OCI-LY7 (cell line): Measurements from ENCODE around the gene C2CD5. TPM values are rescaled to one million over a fixed set of nuclear protein-coding genes. Genes with fewer than 3 reads are reported as not detected.

Source experiments
- BruUV-seq: library from RNA; stranded (reverse); fragments of 400-500 nt; replicated peaks from 2 replicates; lab custom pipeline; 2021; lab: Mats Ljungman, UMichigan
- CTCF ChIA-PET: fragments of 300-600 bp; sonication (Branson Sonifier 250); formaldehyde crosslinking; loops from one replicate; lab custom pipeline; 2022; ENCODE audit warnings: antibody characterized with exemption; ENCODE audit not compliant: unreplicated experiment; lab: Charles Lee
- POLR2A ChIA-PET: fragments of 300-600 bp; sonication (Branson Sonifier 250); formaldehyde crosslinking; loops from one replicate; lab custom pipeline; 2022; ENCODE audit warnings: antibody characterized with exemption; lab: Charles Lee
- DNase-seq: peaks from one replicate; pipeline ENCODE4 v3.0.0-alpha.2; 2015; ENCODE audit warnings: low spot score
- H2AFZ ChIP-seq: fragments of 200-600 bp; sonication (generic), shearing (Covaris generic); 2 replicates; pipeline ENCODE4 v1.6.1; 2014; ENCODE audit warnings: mild to moderate bottlenecking, antibody characterized with exemption, low read length, moderate library complexity
- H3K27ac ChIP-seq: fragments of 200-600 bp; sonication (generic); 2 replicates; pipeline ENCODE4 v1.5.1; 2014; ENCODE audit warnings: mixed run types, low read depth, mild to moderate bottlenecking, moderate library complexity, low read length, inconsistent platforms; ENCODE audit not compliant: poor library complexity, severe bottlenecking
- H3K36me3 ChIP-seq: fragments of 200-600 bp; sonication (generic); 2 replicates; pipeline ENCODE4 v1.6.1; 2014; ENCODE audit warnings: mild to moderate bottlenecking, antibody characterized with exemption, low read length, moderate library complexity, mixed read lengths; ENCODE audit not compliant: insufficient read depth
- H3K4me1 ChIP-seq: fragments of 200-600 bp; sonication (generic); 2 replicates; pipeline ENCODE4 v1.5.1; 2014; ENCODE audit warnings: mild to moderate bottlenecking, low read length; ENCODE audit not compliant: insufficient read depth, poor library complexity, severe bottlenecking
- H3K4me2 ChIP-seq: fragments of 200-600 bp; sonication (generic); 2 replicates; pipeline ENCODE4 v1.6.1; 2014; ENCODE audit warnings: mild to moderate bottlenecking, low read length
- H3K4me3 ChIP-seq: fragments of 200-600 bp; sonication (generic); 2 replicates; pipeline ENCODE4 v1.5.1; 2014; ENCODE audit warnings: mild to moderate bottlenecking, low read depth, low read length; ENCODE audit not compliant: poor library complexity, severe bottlenecking
- H3K79me2 ChIP-seq: fragments of 200-600 bp; sonication (generic); 2 replicates; pipeline ENCODE4 v1.6.1; 2016; ENCODE audit warnings: low read depth, mild to moderate bottlenecking, low read length, moderate library complexity, mixed read lengths; ENCODE audit not compliant: insufficient read depth
- H3K9me2 ChIP-seq: fragments of 200-600 bp; sonication (generic); 2 replicates; pipeline ENCODE4 v1.6.1; 2016; ENCODE audit warnings: mild to moderate bottlenecking, low read length, mixed read lengths; ENCODE audit not compliant: insufficient read depth
- H3K9me3 ChIP-seq: fragments of 200-600 bp; sonication (generic); 2 replicates; pipeline ENCODE4 v1.6.1; 2014; ENCODE audit warnings: mild to moderate bottlenecking, mixed run types, low read length, mixed read lengths
- H4K20me1 ChIP-seq: fragments of 200-600 bp; sonication (generic); 2 replicates; pipeline ENCODE4 v1.6.1; 2014; ENCODE audit warnings: mild to moderate bottlenecking, antibody characterized with exemption, low read length, moderate library complexity, mixed read lengths; ENCODE audit not compliant: insufficient read depth
- CTCF ChIP-seq: fragments of 200-600 bp; sonication (generic); conservative IDR thresholded peaks from 2 replicates; pipeline ENCODE4 v1.5.1; 2014; ENCODE audit warnings: mild to moderate bottlenecking, antibody characterized with exemption, low read length, moderate library complexity, mixed read lengths
- EZH2phosphoT487 ChIP-seq: fragments of 200-600 bp; sonication (generic); IDR thresholded peaks from 2 replicates; pipeline ENCODE4 v1.6.1; 2018; ENCODE audit warnings: low read depth, borderline replicate concordance, mild to moderate bottlenecking, mixed run types, antibody characterized with exemption, low read length, moderate library complexity, mixed read lengths
- intact Hi-C: fragments of 100-400 bp; cut with micrococcal nuclease; formaldehyde crosslinking; loops from one replicate; pipeline ENCODE4 v1.10.0; 2022; ENCODE audit not compliant: unreplicated experiment
- total RNA-seq, 2 experiments: library from RNA; depleted of rRNA in 1 of 2; stranded (reverse); fragments of >200 nt in 1 of 2; shearing (Covaris generic) in 1 of 2; gene quantifications; 2 replicates each; pipeline ENCODE4 v1.2.3, GENCODE V29; 2014 to 2022

The C2CD5 gene
- total RNA-seq, 2 experiments from 2014 or later, result 28.4 to 50.2 TPM

GRCh38 chr12:22480016-22480415 lies 64.3 kb downstream of the C2CD5 start:
- no peaks in the 10 kb centered on the region for H4K20me1 ChIP-seq
- ChIA-PET POLR2A (interaction anchor here (0.6 to 1.1 kb wide), 3 partner anchors 11 to 24 kb away, joined by 5 to 8 read pairs (median 5); no protein-coding TSS in a partner anchor), CTCF (no interaction called here)
- H3K4me1 ChIP-seq, result peaks cover 3% of the 10 kb centered on the region
- no peak for DNase-seq
- no peak overlapping the region for H3K27ac ChIP-seq
- TF ChIP-seq EZH2phosphoT487, result no peak
- TF ChIP-seq CTCF, result no peak
- H3K9me3 ChIP-seq, result no peaks in the 10 kb centered on the region
- peaks cover 59% of the 10 kb centered on the region for H3K36me3 ChIP-seq
- TSS peak; percentile 23 for BruUV-seq
- H3K4me3 ChIP-seq, result no peak overlapping the region
- no peaks in the 10 kb centered on the region for H3K9me2 ChIP-seq
- H2AFZ ChIP-seq, result no peak overlapping the region
- no peaks in the 10 kb centered on the region for H3K79me2 ChIP-seq
- no peak overlapping the region for H3K4me2 ChIP-seq
- intact Hi-C loops, result no loop called here

- POLR2A ChIA-PET, result interaction anchor here (1.2 kb wide), 1 partner anchor 10 kb away, joined by 4 read pairs; no protein-coding TSS in a partner anchor
These were observed 66.5 kb downstream of the C2CD5 start for GRCh38 chr12:22477894-22478287.

More at GRCh38 chr12:22477894-22478287, 66.5 kb downstream of the C2CD5 start:
- CTCF ChIA-PET, result no interaction called here
- intact Hi-C loops, result no loop called here
- Histone ChIP-seq H3K36me3 (peaks cover 58% of the 10 kb centered on the region), H4K20me1 (no peaks in the 10 kb centered on the region), H3K4me2 (no peak overlapping the region), H3K9me3 (no peaks in the 10 kb centered on the region), H3K9me2 (no peaks in the 10 kb centered on the region), H3K4me3 (no peak overlapping the region), H2AFZ (no peak overlapping the region), H3K4me1 (peaks cover 3% of the 10 kb centered on the region), H3K27ac (no peak overlapping the region), H3K79me2 (no peaks in the 10 kb centered on the region)
- no peak for DNase-seq
- TF ChIP-seq CTCF, result no peak
- no peak for TF ChIP-seq EZH2phosphoT487
- BruUV-seq, result no TSS peak
